ENCODE measurements around the gene TXNDC2.

DNA sequence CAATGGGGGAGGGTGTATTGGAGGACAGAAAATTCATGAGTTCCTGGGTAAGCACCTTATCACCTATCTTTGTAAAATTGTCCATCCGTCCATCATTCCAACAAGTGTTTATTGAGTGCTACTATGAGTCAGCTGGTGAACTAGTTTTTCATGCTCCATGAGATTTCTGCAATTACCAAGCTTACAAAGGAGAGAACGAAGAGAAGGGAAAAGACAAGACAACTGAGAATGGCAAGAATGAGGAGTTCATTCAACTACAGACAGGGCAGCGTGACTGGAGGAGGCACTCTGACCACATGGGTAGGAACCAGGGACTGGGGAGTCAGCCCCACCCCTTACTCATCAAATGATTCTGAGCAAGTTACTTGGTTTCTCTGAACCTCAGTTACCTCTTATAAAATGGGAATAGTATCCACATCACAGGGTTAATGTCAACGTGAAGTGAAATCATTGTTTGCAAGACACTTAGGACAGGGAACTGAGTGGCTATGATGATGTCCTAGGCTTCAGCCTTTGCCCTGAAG, 18.6 kb upstream of the TXNDC2 start:
- TF ChIP-seq EZH2phosphoT487 (IDR thresholded peaks at IDR 0.05; ENCODE audit: insufficient read depth, low read depth) (no peak), EZH2 (IDR thresholded peaks at IDR 0.05; ENCODE audit: insufficient read depth, poor library complexity, severe bottlenecking) (no peak)
